GM06990 (cell line): Measurements from ENCODE around the gene EEPD1.

Experiments
- DNase-seq: peaks from one replicate; pipeline ENCODE4 v3.0.0-alpha.2; 2011; ENCODE audit not compliant: insufficient read length; ENCODE audit errors: extremely low read depth
- H3K27me3 ChIP-seq: replicated peaks from 2 replicates; pipeline ENCODE4 v1.6.0; 2011; ENCODE audit warnings: low read length; ENCODE audit not compliant: control insufficient read depth, insufficient read depth
- H3K36me3 ChIP-seq: 2 replicates; pipeline ENCODE4 v1.5.1; 2011; ENCODE audit warnings: low read length; ENCODE audit not compliant: control insufficient read depth, insufficient read depth
- H3K4me3 ChIP-seq: replicated peaks from 2 replicates; pipeline ENCODE4 v1.5.1; 2011; ENCODE audit warnings: low read depth, mild to moderate bottlenecking, control low read depth, low read length
- TF ChIP-seq, protein P1 (sequence below): IDR thresholded peaks from 2 replicates; pipeline ENCODE4 v1.5.1; 2011; ENCODE audit warnings: low read length, control low read depth, mild to moderate bottlenecking, inconsistent platforms; ENCODE audit not compliant: insufficient read depth, poor library complexity, severe bottlenecking

EEPD1 gene

DNA sequence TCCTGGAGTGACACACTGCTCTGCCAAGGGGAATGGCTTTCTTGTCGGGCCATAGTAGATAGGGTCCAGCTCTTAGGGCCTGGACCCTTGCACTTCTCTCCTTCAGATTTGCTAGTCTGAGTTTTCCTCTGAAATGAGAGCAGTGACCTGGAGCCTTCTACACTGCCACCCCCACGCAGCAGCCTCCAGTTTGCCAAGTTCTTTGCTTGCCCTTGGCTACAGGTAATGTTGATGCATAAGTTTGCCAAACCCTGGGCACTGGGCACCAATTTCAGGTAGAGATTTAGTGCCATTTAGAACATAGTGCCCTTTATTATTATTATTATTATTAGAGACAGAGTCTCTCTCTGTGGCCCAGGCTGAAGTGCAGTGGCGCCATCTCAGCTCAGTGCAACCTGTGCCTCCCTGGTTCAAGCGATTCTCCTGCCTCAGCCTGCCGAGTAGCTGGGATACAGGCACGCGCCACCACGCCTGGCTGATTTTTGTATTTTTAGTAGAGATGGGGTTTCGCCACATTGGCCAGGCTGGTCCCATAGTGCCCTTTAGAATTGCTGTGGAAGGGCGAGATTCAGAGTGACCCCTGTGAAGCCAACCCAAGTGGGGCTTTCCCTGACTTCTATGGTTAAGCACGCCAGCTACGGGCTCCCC, 14.5 kb downstream of the EEPD1 start:
- H3K27me3 ChIP-seq = no peaks in the 10 kb centered on the region
- TF ChIP-seq, protein P1, sequence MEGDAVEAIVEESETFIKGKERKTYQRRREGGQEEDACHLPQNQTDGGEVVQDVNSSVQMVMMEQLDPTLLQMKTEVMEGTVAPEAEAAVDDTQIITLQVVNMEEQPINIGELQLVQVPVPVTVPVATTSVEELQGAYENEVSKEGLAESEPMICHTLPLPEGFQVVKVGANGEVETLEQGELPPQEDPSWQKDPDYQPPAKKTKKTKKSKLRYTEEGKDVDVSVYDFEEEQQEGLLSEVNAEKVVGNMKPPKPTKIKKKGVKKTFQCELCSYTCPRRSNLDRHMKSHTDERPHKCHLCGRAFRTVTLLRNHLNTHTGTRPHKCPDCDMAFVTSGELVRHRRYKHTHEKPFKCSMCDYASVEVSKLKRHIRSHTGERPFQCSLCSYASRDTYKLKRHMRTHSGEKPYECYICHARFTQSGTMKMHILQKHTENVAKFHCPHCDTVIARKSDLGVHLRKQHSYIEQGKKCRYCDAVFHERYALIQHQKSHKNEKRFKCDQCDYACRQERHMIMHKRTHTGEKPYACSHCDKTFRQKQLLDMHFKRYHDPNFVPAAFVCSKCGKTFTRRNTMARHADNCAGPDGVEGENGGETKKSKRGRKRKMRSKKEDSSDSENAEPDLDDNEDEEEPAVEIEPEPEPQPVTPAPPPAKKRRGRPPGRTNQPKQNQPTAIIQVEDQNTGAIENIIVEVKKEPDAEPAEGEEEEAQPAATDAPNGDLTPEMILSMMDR = no peak
- no peak overlapping the region for H3K4me3 ChIP-seq
- H3K36me3 ChIP-seq = no peaks in the 10 kb centered on the region
- no peak for DNase-seq

DNA sequence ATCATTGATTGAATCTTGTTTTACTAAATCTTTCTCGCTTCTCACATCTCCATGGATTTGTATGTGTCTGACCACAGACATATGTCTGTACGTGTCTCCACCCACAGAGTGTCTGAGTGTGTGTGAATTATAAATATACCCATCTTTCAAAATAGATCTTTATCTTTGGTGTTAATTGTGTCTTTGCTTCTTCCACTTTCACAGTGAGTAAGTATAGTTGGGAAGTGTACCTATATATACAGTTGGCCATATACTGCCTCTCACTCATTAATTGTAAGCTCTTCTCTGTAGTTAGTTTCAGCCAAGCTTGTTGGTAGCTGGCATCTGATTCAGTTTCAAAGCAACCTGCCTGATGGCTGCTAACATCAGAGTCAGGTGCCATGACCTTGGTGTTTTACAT, 18.4 kb downstream of the EEPD1 start:
- no peaks in the 10 kb centered on the region for H3K27me3 ChIP-seq
- no peak for DNase-seq
- H3K36me3 ChIP-seq = no peaks in the 10 kb centered on the region
- no peak overlapping the region for H3K4me3 ChIP-seq
- TF ChIP-seq, protein P1 = no peak

DNA sequence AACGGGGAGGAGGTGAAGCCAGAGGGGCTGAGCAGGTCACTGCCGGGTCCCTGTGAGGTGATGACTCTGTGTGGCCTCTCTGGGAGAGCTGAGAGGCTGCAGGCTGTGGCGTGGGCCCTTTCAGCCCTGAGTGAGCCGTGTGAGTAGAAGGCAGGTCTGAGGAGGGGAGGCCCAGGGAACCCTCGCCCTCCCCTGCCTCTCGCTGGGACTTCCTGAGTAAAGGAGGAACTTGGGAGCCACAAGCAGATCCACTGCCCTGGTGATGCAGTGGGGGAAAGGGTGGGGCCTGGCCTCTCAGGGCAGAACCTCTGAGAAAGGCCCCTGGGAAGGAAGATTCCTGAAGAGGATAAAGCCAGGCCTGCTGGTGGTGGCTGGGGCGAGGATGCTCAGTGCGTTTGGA, 22.8 kb downstream of the EEPD1 start:
- H3K27me3 ChIP-seq = no peaks in the 10 kb centered on the region
- TF ChIP-seq, protein P1 = no peak
- no peaks in the 10 kb centered on the region for H3K36me3 ChIP-seq
- H3K4me3 ChIP-seq = no peak overlapping the region
- no peak for DNase-seq

DNA sequence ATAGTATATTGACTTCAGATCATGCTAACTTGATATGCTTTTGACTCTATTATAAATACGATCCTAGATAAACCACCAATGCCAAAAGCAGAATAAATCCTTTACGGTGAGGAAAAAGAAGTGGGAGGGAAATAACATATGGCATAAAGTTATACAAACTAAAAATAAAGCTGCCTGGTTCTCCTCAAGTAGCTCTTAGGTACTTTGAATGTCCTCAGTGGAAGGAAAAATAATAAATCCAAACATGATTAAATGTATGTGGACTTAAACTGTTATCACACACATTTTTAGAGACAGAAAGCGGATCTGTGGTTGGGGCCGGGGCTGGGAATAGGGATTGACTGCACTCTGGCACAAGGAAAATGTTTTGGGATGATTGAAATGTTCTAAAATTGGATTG, 23.6 kb downstream of the EEPD1 start:
- TF ChIP-seq, protein P1 = no peak
- no peak for DNase-seq
- no peak overlapping the region for H3K4me3 ChIP-seq
- no peaks in the 10 kb centered on the region for H3K27me3 ChIP-seq
- H3K36me3 ChIP-seq = no peaks in the 10 kb centered on the region

DNA sequence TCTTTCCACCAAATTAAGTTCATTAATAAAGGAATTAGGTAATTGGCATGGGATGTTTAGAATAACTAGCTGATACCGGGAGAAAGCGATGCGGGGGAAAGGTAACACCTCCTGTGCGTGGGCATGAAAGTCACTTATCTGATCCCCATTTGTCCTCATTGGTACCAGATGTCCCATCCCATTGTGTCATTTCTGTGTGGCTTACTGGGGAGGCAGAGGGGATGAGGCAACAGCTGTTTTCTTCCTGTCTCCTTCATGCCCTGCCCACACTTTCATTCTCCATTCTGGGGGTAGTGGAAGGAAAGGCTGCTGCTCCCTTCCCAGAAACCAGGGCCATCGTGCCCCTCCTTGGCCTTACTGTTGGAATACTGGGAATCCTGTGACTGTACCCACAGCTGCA, 27.1 kb downstream of the EEPD1 start:
- H3K4me3 ChIP-seq = no peak overlapping the region
- no peak for DNase-seq
- TF ChIP-seq, protein P1 = no peak
- H3K36me3 ChIP-seq = no peaks in the 10 kb centered on the region
- no peaks in the 10 kb centered on the region for H3K27me3 ChIP-seq

DNA sequence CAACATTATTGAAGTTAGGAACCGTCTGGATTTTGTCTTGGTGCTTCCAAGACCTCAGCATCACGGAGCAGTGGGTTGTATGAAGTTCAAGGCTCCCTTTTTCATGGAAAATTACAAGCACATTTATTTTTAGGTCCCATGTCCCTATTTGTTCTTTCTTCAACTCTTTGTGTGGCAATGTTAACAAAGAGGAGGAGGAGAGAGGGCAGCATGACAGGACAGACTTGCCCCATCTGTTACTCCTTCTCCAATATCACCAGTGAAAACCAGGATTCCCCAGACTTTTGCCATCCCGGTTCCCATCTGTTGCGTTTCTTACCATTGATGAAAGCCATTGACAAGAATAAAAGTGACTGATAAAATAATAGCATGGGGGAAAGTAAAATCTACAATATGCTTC, 28.6 kb downstream of the EEPD1 start:
- H3K27me3 ChIP-seq = no peaks in the 10 kb centered on the region
- DNase-seq = no peak
- no peaks in the 10 kb centered on the region for H3K36me3 ChIP-seq
- TF ChIP-seq, protein P1 = no peak
- no peak overlapping the region for H3K4me3 ChIP-seq
